Measurements from ENCODE around the gene ZCWPW1. TPM values are rescaled to one million over a fixed set of nuclear protein-coding genes. Genes with fewer than 3 reads are reported as not detected.
A peak's percentile ranks its signal among the peaks of the same experiment; 100 is the strongest.

Gene ZCWPW1
- total and polyA plus RNA-seq, 10 of the 15 experiments (the other 5 are each of a cell fraction or from before 2014, with no cell fraction given) = 1.3 to 4.4 (median 3.7) TPM

GRCh38 chr7:100435401-100436304 is 7.2 kb upstream of the ZCWPW1 start:
- FAIRE-seq (no peak), ATAC-seq (peak; percentile 50), DNase-seq (ENCODE audit: low read depth, low spot score) (no peak)
- Histone ChIP-seq H3K36me3 (ENCODE audit: control insufficient read depth in 2 of 2, insufficient read depth in 2 of 2, low read length in 1 of 2) (peaks cover 5 to 16% of the 10 kb centered on the region in 2 experiments; a peak in 3 of 4 replicates), H3K79me2 (ENCODE audit: control insufficient read depth, insufficient read depth, low read length) (peaks cover 43% of the 10 kb centered on the region), H3K9ac (ENCODE audit: control insufficient read depth, insufficient read depth, low read length) (peak overlapping the region; percentile 83), H3K27me3 (replicated peaks in 1 of 2; ENCODE audit: control insufficient read depth in 2 of 2, insufficient read depth in 2 of 2, low read length in 1 of 2) (no peaks in the 10 kb centered on the region), H3K9me3 (replicated peaks; ENCODE audit: control insufficient read depth, insufficient read depth, low read length) (no peaks in the 10 kb centered on the region), H2AFZ (ENCODE audit: control insufficient read depth, low read depth, low read length) (peak overlapping the region; percentile 90), H3K4me3 (peak overlapping the region; percentile 91), H3K4me2 (ENCODE audit: control insufficient read depth, insufficient read depth) (peak overlapping the region; percentile 94), H3K4me1 (ENCODE audit: control insufficient read depth, insufficient read depth, low read length) (peaks cover 24% of the 10 kb centered on the region), H4K20me1 (ENCODE audit: control insufficient read depth, insufficient read depth) (no peaks in the 10 kb centered on the region), H3K27ac (ENCODE audit: control insufficient read depth, insufficient read depth) (peak overlapping the region; percentile 92)
- POLR2A ChIA-PET = interaction anchor here (0.5 to 2.6 kb wide), 13 partner anchors 7 to 151 kb away, joined by 3 to 18 read pairs (median 4); partner anchors contain the start of genes FBXO24, TSC22D4 and ZCWPW1
- TSS peak; percentile 88 for BruUV-seq (replicated peaks)
- CTCF ChIA-PET = interaction anchor here (1.0 to 2.8 kb wide), 5 partner anchors 15 to 297 kb away, joined by 3 to 13 read pairs (median 7); partner anchors contain the start of genes FBXO24 and LRCH4
- SMC1A ChIA-PET (ENCODE audit: uncharacterized antibody, unreplicated experiment) = interaction anchor here (0.7 to 1.3 kb wide), 5 partner anchors 39 to 123 kb away, joined by 3 to 4 read pairs (median 3); partner anchors contain the start of gene TSC22D4
- intact Hi-C loops (cut with micrococcal nuclease; ENCODE audit: unreplicated experiment) = no loop called here
- WGBS (ENCODE audit: insufficient coverage, insufficient replicate concordance, low lambda C conversion rate, missing lambda C conversion rate) = 1% methylated on average over 46 of the region's 81 CpGs
- RAD21 ChIA-PET (ENCODE audit: unreplicated experiment) = interaction anchor here (0.7 to 1.0 kb wide), 3 partner anchors 28 to 33 kb away, joined by 3 to 7 read pairs (median 3); no protein-coding TSS in a partner anchor
- in situ Hi-C loops (cut with MboI) = no loop called here
- 0 out of 2 replicates have a peak, but pooled peaks have one; percentile 39 for TF ChIP-seq ZNF687 (IDR thresholded peaks at IDR 0.05)
- TF ChIP-seq GATAD2B (conservative IDR thresholded peaks at IDR 0.05; ENCODE audit: low read depth) = peak; percentile 75; the same call in 1 of the 2 replicates
- 0 out of 2 replicates have a peak, but pooled peaks have one; percentile 12 for TF ChIP-seq PKNOX1 (IDR thresholded peaks at IDR 0.05)
- no peak for TF ChIP-seq PAX8 (IDR thresholded peaks at IDR 0.05)
- peak; percentile 71; the same call in 1 of the 2 replicates for TF ChIP-seq DPF2 (IDR thresholded peaks at IDR 0.05)
- TF ChIP-seq NFYB (IDR thresholded peaks at IDR 0.05; ENCODE audit: insufficient read depth, low read depth, low read length) = no peak
- peak; percentile 73 for TF ChIP-seq POLR2A (IDR thresholded peaks at IDR 0.05; ENCODE audit: low read depth, low read length)
- TF ChIP-seq HCFC1 (IDR thresholded peaks at IDR 0.05; ENCODE audit: low read length) = no peak
- peak; percentile 76 for TF ChIP-seq SMARCA5 (IDR thresholded peaks at IDR 0.05)
- no peak for TF ChIP-seq WRNIP1 (IDR thresholded peaks at IDR 0.05; ENCODE audit: borderline replicate concordance, low read depth, low read length)
- no peak for TF ChIP-seq HSF1 (IDR thresholded peaks at IDR 0.05; ENCODE audit: low read depth, low read length)
- TF ChIP-seq HDAC6 (IDR thresholded peaks at IDR 0.05; ENCODE audit: unreplicated experiment) = peak; percentile 77
- TF ChIP-seq MXI1 (IDR thresholded peaks at IDR 0.05; ENCODE audit: low read depth, low read length) = 0 out of 2 replicates have a peak, but pooled peaks have one; percentile 27
- TF ChIP-seq LARP7 (IDR thresholded peaks at IDR 0.05) = peak; percentile 94
- peak; percentile 61; the same call in 1 of the 2 replicates for TF ChIP-seq IKZF1 (conservative IDR thresholded peaks at IDR 0.05)
- TF ChIP-seq BACH1 (IDR thresholded peaks at IDR 0.05; ENCODE audit: borderline replicate concordance) = peak; percentile 55; the same call in 1 of the 2 replicates
- peak; percentile 25 for TF ChIP-seq MYC (IDR thresholded peaks at IDR 0.05; ENCODE audit: insufficient read depth, insufficient read length, insufficient replicate concordance, low read length, severe bottlenecking)
